Left lung (tissue), 14 donors: ENCODE data around the gene ADIPOR2. TPM values are rescaled to one million over a fixed set of nuclear protein-coding genes. Genes with fewer than 3 reads are reported as not detected.

Experiments
- ATAC-seq: fragments of 200-7000 bp; cut with Tn5 transposase; one replicate; pipeline ENCODE4 v1.9.1; 2020; ENCODE audit warnings: moderate library complexity
- DNase-seq, 4 donors: peaks; one replicate each; pipeline ENCODE4 v3.0.0-alpha.2; 2013 to 2020
- H3K27ac ChIP-seq, 2 donors: fragments of 200-600 bp; sonication (generic) in 1 of 2; one replicate each; pipeline versions ENCODE4 v1.5.0 to v1.8.0; 2020 to 2021
- H3K27me3 ChIP-seq, 2 donors: fragments of 200-600 bp; sonication (generic) in 1 of 2; one replicate each; pipeline versions ENCODE4 v1.5.0 to v1.8.0; 2020 to 2021
- H3K36me3 ChIP-seq, 2 donors: fragments of 200-600 bp; sonication (generic) in 1 of 2; one replicate each; pipeline versions ENCODE4 v1.5.0 to v1.8.0; 2020 to 2021
- H3K4me1 ChIP-seq, 2 donors: fragments of 200-600 bp; one replicate each; pipeline ENCODE4 v1.8.0; 2021
- H3K4me3 ChIP-seq, 2 donors: fragments of 200-600 bp; sonication (generic) in 1 of 2; one replicate each; pipeline versions ENCODE4 v1.5.0 to v1.8.0; 2020 to 2021; ENCODE audit warnings: mild to moderate bottlenecking in 1 of 2
- H3K9me3 ChIP-seq, 2 donors: fragments of 200-600 bp; sonication (generic) in 1 of 2; one replicate each; pipeline versions ENCODE4 v1.5.0 to v1.8.0; 2020 to 2021
- intact Hi-C, 2 donors: fragments of 100-400 bp; cut with DNase I; formaldehyde crosslinking; loops; one replicate each; pipeline versions ENCODE4 v1.11.2 to v1.14.2; 2022
- long read RNA-seq, 12 donors: library from polyadenylated mRNA in 2 of 12; unstranded in 2 of 12; transcript quantifications; one replicate each; pipeline ENCODE4 v2.0.0 and lab custom pipeline, GENCODE V29; 2019 to 2026
- polyA plus RNA-seq, 6 donors: library from polyadenylated mRNA; unstranded; fragments of 120-200 nt; gene quantifications; one replicate each; pipeline ENCODE4 v1.2.1, GENCODE V29; 2013; ENCODE audit not compliant: insufficient read length in 6 of 6
- total RNA-seq, 2 donors: library from RNA; stranded (reverse); fragmentation: NEBNext Ultra II Directional; extraction: Animal tissue kit (Norgen Biotek cat#: 25700); gene quantifications; one replicate each; pipeline ENCODE4 v1.2.1, GENCODE V29; 2021
- TF ChIP-seq, protein P1 (sequence below), 2 donors: fragments of 200-600 bp; sonication (generic) in 1 of 2; IDR thresholded peaks; one replicate each; pipeline versions ENCODE4 v1.5.0 to v1.8.0; 2021; ENCODE audit warnings: antibody characterized with exemption in 2 of 2
- donor health status: DM: no; HTN: yes; CAD: no.
- donor health status: DM: no; HTN: no; CAD: no.

ADIPOR2 gene, protein sequence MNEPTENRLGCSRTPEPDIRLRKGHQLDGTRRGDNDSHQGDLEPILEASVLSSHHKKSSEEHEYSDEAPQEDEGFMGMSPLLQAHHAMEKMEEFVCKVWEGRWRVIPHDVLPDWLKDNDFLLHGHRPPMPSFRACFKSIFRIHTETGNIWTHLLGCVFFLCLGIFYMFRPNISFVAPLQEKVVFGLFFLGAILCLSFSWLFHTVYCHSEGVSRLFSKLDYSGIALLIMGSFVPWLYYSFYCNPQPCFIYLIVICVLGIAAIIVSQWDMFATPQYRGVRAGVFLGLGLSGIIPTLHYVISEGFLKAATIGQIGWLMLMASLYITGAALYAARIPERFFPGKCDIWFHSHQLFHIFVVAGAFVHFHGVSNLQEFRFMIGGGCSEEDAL
- total RNA-seq (10 to 100 TPM; 52.9 to 66.8 TPM), polyA plus RNA-seq (10 to 100 TPM; 37.0 to 42.7 (median 40.7) TPM)
- long read RNA-seq, donor 1, full-length matches to known transcripts = 1 of 8 reads
- long read RNA-seq, donor 1, partial matches to known transcripts = 0 of 8 reads
- long read RNA-seq, donor 1, other reads (novel, unspliced or antisense) = 7 of 8 reads
- long read RNA-seq, donor 2, full-length matches to known transcripts = 2 of 2 reads
- long read RNA-seq, donor 2, partial matches to known transcripts = 0 of 2 reads
- long read RNA-seq, donor 2, other reads (novel, unspliced or antisense) = 0 of 2 reads
- long read RNA-seq, donor 3, full-length matches to known transcripts = 1 of 13 reads
- long read RNA-seq, donor 3, partial matches to known transcripts = 6 of 13 reads
- long read RNA-seq, donor 3, other reads (novel, unspliced or antisense) = 6 of 13 reads
- long read RNA-seq, donor 4, partial matches to known transcripts = 0 of 1 reads
- long read RNA-seq, donor 4, other reads (novel, unspliced or antisense) = 1 of 1 reads
- long read RNA-seq, donor 5, full-length matches to known transcripts = 2 of 2 reads
- long read RNA-seq, donor 5, partial matches to known transcripts = 0 of 2 reads
- long read RNA-seq, donor 5, other reads (novel, unspliced or antisense) = 0 of 2 reads
- long read RNA-seq, donor 6, full-length matches to known transcripts = 2 of 2 reads
- long read RNA-seq, donor 6, partial matches to known transcripts = 0 of 2 reads
- long read RNA-seq, donor 6, other reads (novel, unspliced or antisense) = 0 of 2 reads
- long read RNA-seq, donor 7, full-length matches to known transcripts = 1 of 1 reads
- long read RNA-seq, donor 7, partial matches to known transcripts = 0 of 1 reads
- long read RNA-seq, donor 7, other reads (novel, unspliced or antisense) = 0 of 1 reads
- long read RNA-seq, donor 8, full-length matches to known transcripts = 3 of 11 reads
- long read RNA-seq, donor 8, partial matches to known transcripts = 0 of 11 reads
- long read RNA-seq, donor 8, other reads (novel, unspliced or antisense) = 8 of 11 reads
- long read RNA-seq, donor 9 = 0 reads
- long read RNA-seq, donor 10, partial matches to known transcripts = 1 of 4 reads
- long read RNA-seq, donor 10, other reads (novel, unspliced or antisense) = 3 of 4 reads
- long read RNA-seq, donor 11, full-length matches to known transcripts = 2 of 10 reads
- long read RNA-seq, donor 11, partial matches to known transcripts = 0 of 10 reads
- long read RNA-seq, donor 11, other reads (novel, unspliced or antisense) = 8 of 10 reads
- long read RNA-seq, donor 12 = 0 reads

DNA sequence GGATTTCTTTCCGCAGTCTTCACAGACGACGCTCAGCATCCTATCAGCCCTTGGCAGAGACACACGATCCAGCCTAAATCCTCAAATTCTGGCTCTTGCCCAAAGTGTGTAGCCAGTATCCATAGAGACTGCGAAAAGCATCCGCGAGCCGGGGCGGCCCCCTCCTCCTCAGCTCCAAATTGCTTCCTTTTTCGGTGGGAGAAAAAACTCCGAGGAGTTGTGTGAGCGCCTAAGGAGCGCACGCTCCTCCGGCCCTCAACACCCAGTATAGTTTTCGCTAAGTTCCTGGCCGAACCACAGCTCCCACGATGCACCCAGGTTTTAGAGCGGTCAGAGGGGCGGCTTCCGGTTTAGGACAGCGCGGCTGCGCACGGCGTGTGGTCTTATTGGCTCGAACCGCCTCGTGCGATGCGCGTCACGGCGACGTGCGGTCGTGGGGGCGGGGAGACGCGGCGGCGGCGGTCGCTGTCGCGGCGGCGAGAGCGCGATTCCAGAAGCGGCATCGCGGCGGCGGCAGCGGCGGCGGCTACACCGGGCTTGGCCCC is at the start of gene ADIPOR2:
ADIPOR2 (plus strand) TSS at position 493 of the 545 bp plus-strand sequence. CDS start 63,274 bp downstream, outside the sequence.
- TF ChIP-seq, protein P1, sequence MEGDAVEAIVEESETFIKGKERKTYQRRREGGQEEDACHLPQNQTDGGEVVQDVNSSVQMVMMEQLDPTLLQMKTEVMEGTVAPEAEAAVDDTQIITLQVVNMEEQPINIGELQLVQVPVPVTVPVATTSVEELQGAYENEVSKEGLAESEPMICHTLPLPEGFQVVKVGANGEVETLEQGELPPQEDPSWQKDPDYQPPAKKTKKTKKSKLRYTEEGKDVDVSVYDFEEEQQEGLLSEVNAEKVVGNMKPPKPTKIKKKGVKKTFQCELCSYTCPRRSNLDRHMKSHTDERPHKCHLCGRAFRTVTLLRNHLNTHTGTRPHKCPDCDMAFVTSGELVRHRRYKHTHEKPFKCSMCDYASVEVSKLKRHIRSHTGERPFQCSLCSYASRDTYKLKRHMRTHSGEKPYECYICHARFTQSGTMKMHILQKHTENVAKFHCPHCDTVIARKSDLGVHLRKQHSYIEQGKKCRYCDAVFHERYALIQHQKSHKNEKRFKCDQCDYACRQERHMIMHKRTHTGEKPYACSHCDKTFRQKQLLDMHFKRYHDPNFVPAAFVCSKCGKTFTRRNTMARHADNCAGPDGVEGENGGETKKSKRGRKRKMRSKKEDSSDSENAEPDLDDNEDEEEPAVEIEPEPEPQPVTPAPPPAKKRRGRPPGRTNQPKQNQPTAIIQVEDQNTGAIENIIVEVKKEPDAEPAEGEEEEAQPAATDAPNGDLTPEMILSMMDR (IDR thresholded peaks at IDR 0.05) = no peak
- ATAC-seq (peak; percentile 99), DNase-seq (peak; percentile 95 to 98 (median 96))
- H3K36me3 ChIP-seq = no peaks in the 10 kb centered on the region
- no peaks in the 10 kb centered on the region for H3K27me3 ChIP-seq
- peak within 1 kb of the TSS; percentile 94 to 97 for H3K27ac ChIP-seq
- H3K9me3 ChIP-seq = no peaks in the 10 kb centered on the region
- peaks cover 5 to 46% of the 10 kb centered on the region in 2 donors for H3K4me1 ChIP-seq
- intact Hi-C loops = no loop called here
- peak within 1 kb of the TSS; percentile 87 to 93 for H3K4me3 ChIP-seq

- TF ChIP-seq, protein P1 (IDR thresholded peaks at IDR 0.05) = no peak
- Histone ChIP-seq H3K27me3 (no peaks in the 10 kb centered on the region), H3K27ac (no peak overlapping the region), H3K4me1 (peaks cover 0 to 22% of the 10 kb centered on the region in 2 donors), H3K9me3 (no peaks in the 10 kb centered on the region), H3K4me3 (no peak overlapping the region), H3K36me3 (no peaks in the 10 kb centered on the region)
- intact Hi-C loops = loop anchor here in 1 of 2 donors (10.0 kb wide), 1 partner anchor 292 kb away; no protein-coding TSS in a partner anchor
- DNase-seq = no peak
- no peak for ATAC-seq
Observed at GRCh38 chr12:1642513-1642912, 48.4 kb upstream of the ADIPOR2 start.

- TF ChIP-seq, protein P1 (IDR thresholded peaks at IDR 0.05) = no peak
- intact Hi-C loops = loop anchor here in 1 of 2 donors (10.0 kb wide), 1 partner anchor 292 kb away; no protein-coding TSS in a partner anchor
- ATAC-seq (no peak), DNase-seq (no peak)
- Histone ChIP-seq H3K36me3 (no peaks in the 10 kb centered on the region), H3K4me3 (no peak overlapping the region), H3K27me3 (no peaks in the 10 kb centered on the region), H3K9me3 (no peaks in the 10 kb centered on the region), H3K27ac (no peak overlapping the region), H3K4me1 (peaks cover 0 to 22% of the 10 kb centered on the region in 2 donors)
Observed at GRCh38 chr12:1643043-1643442, 47.8 kb upstream of the ADIPOR2 start.

GRCh38 chr12:1643905-1644533 is 46.9 kb upstream of the ADIPOR2 start:
- intact Hi-C loops = loop anchor here in 1 of 2 donors (10.0 kb wide), 1 partner anchor 291 kb away; no protein-coding TSS in a partner anchor
- Histone ChIP-seq H3K27me3 (no peaks in the 10 kb centered on the region), H3K27ac (no peak overlapping the region), H3K4me1 (peaks cover 0 to 22% of the 10 kb centered on the region in 2 donors), H3K4me3 (no peak overlapping the region), H3K9me3 (no peaks in the 10 kb centered on the region), H3K36me3 (no peaks in the 10 kb centered on the region)
- no peak for ATAC-seq
- TF ChIP-seq, protein P1 (IDR thresholded peaks at IDR 0.05) = no peak
- no peak for DNase-seq
